Measurements from ENCODE around the gene CERK.

- TF ChIP-seq CTCF (CRISPR knock-in tag; IDR thresholded peaks at IDR 0.05) (no peak), MEF2D (CRISPR knock-in tag; IDR thresholded peaks at IDR 0.05) (no peak), ZNF282 (IDR thresholded peaks at IDR 0.05; ENCODE audit: partially characterized antibody) (no peak), ZNF138 (CRISPR knock-in tag; IDR thresholded peaks at IDR 0.05; ENCODE audit: low read depth) (no peak), EZH2 (conservative IDR thresholded peaks at IDR 0.05; ENCODE audit: low read depth, low read length) (no peak), HOXA3 (CRISPR knock-in tag; IDR thresholded peaks at IDR 0.05) (no peak), ZNF777 (CRISPR knock-in tag; IDR thresholded peaks at IDR 0.05) (no peak), POLR2A (IDR thresholded peaks at IDR 0.05; ENCODE audit: insufficient read depth in 1 of 2, low read depth in 2 of 2, low read length in 2 of 2) (no peak)
Measured at GRCh38 chr22:46773076-46773475, 35.0 kb upstream of the CERK start.

Data from HepG2 (cell line).